Measurements from ENCODE around the gene TMEM18. TPM values are rescaled to one million over a fixed set of nuclear protein-coding genes. Genes with fewer than 3 reads are reported as not detected.

TMEM18 gene
- total RNA-seq, 1 experiment from 2014 or later, result 33.5 TPM

GRCh38 chr2:668000-668398 lies 9.2 kb downstream of the TMEM18 start:
- H3K4me1 ChIP-seq (ENCODE audit: control insufficient read depth in 1 of 2, insufficient read depth in 2 of 2, low read length in 2 of 2), result no peaks in the 10 kb centered on the region
- CTCF ChIA-PET, result no interaction called here
- no TSS peak for BruUV-seq (replicated peaks)
- RAD21 ChIA-PET (ENCODE audit: low non-redundant PET in 1 of 2, low total read pairs in 2 of 2, uncharacterized antibody in 2 of 2, unreplicated experiment in 2 of 2), result no interaction called here
- DNase-seq (ENCODE audit: low read depth, low spot score), result no peak
- H3K36me3 ChIP-seq (ENCODE audit: control insufficient read depth in 1 of 2, insufficient read depth in 2 of 2, low read length in 2 of 2), result peaks cover 7 to 39% of the 10 kb centered on the region in 2 experiments; a peak in 2 of 4 replicates
- H3K4me2 ChIP-seq (ENCODE audit: low read length), result no peak overlapping the region
- H3K9me2 ChIP-seq (ENCODE audit: insufficient read depth), result no peaks in the 10 kb centered on the region
- POLR2A ChIA-PET, result no interaction called here
- H3K9ac ChIP-seq (ENCODE audit: low read length), result no peak overlapping the region
- H3K27ac ChIP-seq (ENCODE audit: low read depth, low read length), result no peak overlapping the region
- H4K20me1 ChIP-seq (ENCODE audit: insufficient read depth), result no peaks in the 10 kb centered on the region
- peaks cover 9 to 11% of the 10 kb centered on the region in 2 experiments; a peak in 3 of 4 replicates for H3K9me3 ChIP-seq (ENCODE audit: control insufficient read depth in 1 of 2, insufficient read depth in 1 of 2, low read depth in 1 of 2, low read length in 2 of 2)
- no peak for ATAC-seq
- H3K79me2 ChIP-seq (ENCODE audit: insufficient read depth, low read length), result peaks cover 7% of the 10 kb centered on the region; the same call in 1 of the 2 replicates
- intact Hi-C loops (cut with micrococcal nuclease), result no loop called here
- H2AFZ ChIP-seq (ENCODE audit: low read depth, low read length, poor library complexity, severe bottlenecking), result no peak overlapping the region
- no peak overlapping the region for H3K4me3 ChIP-seq (replicated peaks in 1 of 2; ENCODE audit: low read depth in 1 of 2, low read length in 2 of 2)
- no peaks in the 10 kb centered on the region for H3K27me3 ChIP-seq (ENCODE audit: insufficient read depth, low read length)
- TF ChIP-seq SRF (IDR thresholded peaks at IDR 0.05; ENCODE audit: low read depth), result no peak
- TF ChIP-seq ZNF274 (IDR thresholded peaks at IDR 0.05; ENCODE audit: low read depth, low read length), result no peak
- TF ChIP-seq EZH2 (IDR thresholded peaks at IDR 0.05), result no peak
- TF ChIP-seq ZFX (IDR thresholded peaks at IDR 0.05), result no peak
- TF ChIP-seq SP1 (IDR thresholded peaks at IDR 0.05; ENCODE audit: low read depth), result no peak
- no peak for TF ChIP-seq ATF3 (IDR thresholded peaks at IDR 0.05)
- no peak for TF ChIP-seq YY1 (IDR thresholded peaks at IDR 0.05; ENCODE audit: extremely low read depth, insufficient replicate concordance, low read depth, low read length)
- no peak for TF ChIP-seq REST (IDR thresholded peaks at IDR 0.05; ENCODE audit: low read depth)
- no peak for TF ChIP-seq POLR2AphosphoS5 (IDR thresholded peaks at IDR 0.05; ENCODE audit: low read depth, low read length)
- no peak for TF ChIP-seq EZH2phosphoT487 (IDR thresholded peaks at IDR 0.05; ENCODE audit: borderline replicate concordance)
- TF ChIP-seq RAD21 (IDR thresholded peaks at IDR 0.05; ENCODE audit: low read depth), result no peak
- TF ChIP-seq CTCF (IDR thresholded peaks at IDR 0.05 in 2 of 3, conservative IDR thresholded peaks at IDR 0.05 in 1 of 3; ENCODE audit: borderline replicate concordance in 1 of 3, insufficient read depth in 1 of 3, low read depth in 2 of 3, low read length in 2 of 3), result no peak
- TF ChIP-seq MAX (IDR thresholded peaks at IDR 0.05), result no peak
- no peak for TF ChIP-seq TCF7L2 (IDR thresholded peaks at IDR 0.05; ENCODE audit: borderline replicate concordance, extremely low read depth, insufficient read depth, insufficient read length)
- TF ChIP-seq SIN3A (IDR thresholded peaks at IDR 0.05; ENCODE audit: low read depth), result no peak

Measured in HCT116 (cell line).